HEK293 (cell line): ENCODE measurements around the gene PLBD2.

ENCODE experiments used
- BCL11A ChIP-seq: fragments of 450-650 bp; formaldehyde crosslinking; IDR thresholded peaks from 2 replicates; pipeline ENCODE4 v1.5.1; 2016; ENCODE audit warnings: low read depth, missing biosample characterization, missing genetic modification characterization
- KLF16 ChIP-seq: fragments of 450-650 bp; formaldehyde crosslinking; IDR thresholded peaks from 2 replicates; pipeline ENCODE4 v1.5.1; 2017; ENCODE audit warnings: missing biosample characterization, missing genetic modification characterization
- MZF1 ChIP-seq: fragments of 450-650 bp; formaldehyde crosslinking; IDR thresholded peaks from 2 replicates; pipeline ENCODE4 v1.5.1; 2017; ENCODE audit warnings: missing biosample characterization, missing genetic modification characterization, borderline replicate concordance
- TCF7L2 ChIP-seq: IDR thresholded peaks from 2 replicates; pipeline ENCODE4 v1.6.1; 2011; ENCODE audit warnings: low read depth, mild to moderate bottlenecking, inconsistent platforms, low read length, moderate library complexity, borderline replicate concordance
- YY1 ChIP-seq: fragments of 450-650 bp; formaldehyde crosslinking; IDR thresholded peaks from 2 replicates; pipeline ENCODE4 v1.5.1; 2018; ENCODE audit warnings: missing biosample characterization, missing genetic modification characterization
- ZBTB48 ChIP-seq: fragments of 450-650 bp; formaldehyde crosslinking; IDR thresholded peaks from 2 replicates; pipeline ENCODE4 v1.5.1; 2016; ENCODE audit warnings: missing biosample characterization, missing genetic modification characterization
- ZNF138 ChIP-seq: fragments of 450-650 bp; formaldehyde crosslinking; IDR thresholded peaks from 2 replicates; pipeline ENCODE4 v1.5.1; 2016; ENCODE audit warnings: missing biosample characterization, missing genetic modification characterization, borderline replicate concordance
- ZNF433 ChIP-seq: fragments of 450-650 bp; formaldehyde crosslinking; IDR thresholded peaks from 2 replicates; pipeline ENCODE4 v1.5.1; 2016; ENCODE audit warnings: missing biosample characterization, missing genetic modification characterization, low read depth
- ZNF544 ChIP-seq: fragments of 450-650 bp; formaldehyde crosslinking; IDR thresholded peaks from 2 replicates; pipeline ENCODE4 v1.5.0; 2017; ENCODE audit warnings: missing biosample characterization, missing genetic modification characterization
- TF ChIP-seq, protein P1 (sequence below): fragments of 450-650 bp; formaldehyde crosslinking; IDR thresholded peaks from 2 replicates; pipeline ENCODE4 v1.5.1; 2016; ENCODE audit warnings: missing biosample characterization, missing genetic modification characterization
- TF ChIP-seq, protein P2 (sequence below): fragments of 450-650 bp; formaldehyde crosslinking; IDR thresholded peaks from 2 replicates; pipeline ENCODE4 v1.5.1; 2017; ENCODE audit warnings: missing biosample characterization, missing genetic modification characterization
- TF ChIP-seq, protein P3 (sequence below): fragments of 450-650 bp; formaldehyde crosslinking; IDR thresholded peaks from 2 replicates; pipeline ENCODE4 v1.5.1; 2016; ENCODE audit warnings: missing biosample characterization, missing genetic modification characterization
- TF ChIP-seq, protein P4 (sequence below): sonication (generic); formaldehyde crosslinking; IDR thresholded peaks from 2 replicates; pipeline ENCODE4 v1.8.1; 2022; ENCODE audit warnings: mild to moderate bottlenecking, moderate library complexity, missing genetic modification reagents

DNA sequence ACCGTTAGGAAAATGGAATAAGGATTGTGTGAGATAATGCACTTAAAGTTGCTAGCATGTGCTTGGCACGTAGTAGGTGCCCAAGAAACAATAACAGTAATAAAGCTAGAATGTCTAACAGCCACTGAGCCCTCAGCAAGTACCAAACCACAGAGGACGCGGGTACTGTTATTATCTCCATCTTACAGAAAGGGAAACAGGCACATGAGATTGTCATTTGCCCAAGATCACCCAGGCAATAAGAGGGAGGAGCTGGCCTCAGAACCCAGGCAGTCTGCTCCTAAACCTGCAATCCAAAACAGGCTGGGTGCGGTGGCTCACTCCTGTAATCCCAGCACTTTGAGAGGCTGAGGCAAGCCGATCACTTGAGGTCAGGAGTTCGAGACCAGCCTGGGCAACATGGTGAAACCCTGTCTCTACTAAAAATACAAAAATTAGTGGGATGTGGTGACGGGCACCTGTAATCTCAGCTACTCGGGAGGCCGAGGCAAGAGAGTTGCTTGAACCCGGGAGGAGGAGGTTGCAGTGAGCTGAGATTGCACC is 50.4 kb downstream of the PLBD2 start:
- TF ChIP-seq ZNF138: no peak
- TF ChIP-seq ZNF544 (tag by site-specific recombination): no peak
- TF ChIP-seq, protein P1, sequence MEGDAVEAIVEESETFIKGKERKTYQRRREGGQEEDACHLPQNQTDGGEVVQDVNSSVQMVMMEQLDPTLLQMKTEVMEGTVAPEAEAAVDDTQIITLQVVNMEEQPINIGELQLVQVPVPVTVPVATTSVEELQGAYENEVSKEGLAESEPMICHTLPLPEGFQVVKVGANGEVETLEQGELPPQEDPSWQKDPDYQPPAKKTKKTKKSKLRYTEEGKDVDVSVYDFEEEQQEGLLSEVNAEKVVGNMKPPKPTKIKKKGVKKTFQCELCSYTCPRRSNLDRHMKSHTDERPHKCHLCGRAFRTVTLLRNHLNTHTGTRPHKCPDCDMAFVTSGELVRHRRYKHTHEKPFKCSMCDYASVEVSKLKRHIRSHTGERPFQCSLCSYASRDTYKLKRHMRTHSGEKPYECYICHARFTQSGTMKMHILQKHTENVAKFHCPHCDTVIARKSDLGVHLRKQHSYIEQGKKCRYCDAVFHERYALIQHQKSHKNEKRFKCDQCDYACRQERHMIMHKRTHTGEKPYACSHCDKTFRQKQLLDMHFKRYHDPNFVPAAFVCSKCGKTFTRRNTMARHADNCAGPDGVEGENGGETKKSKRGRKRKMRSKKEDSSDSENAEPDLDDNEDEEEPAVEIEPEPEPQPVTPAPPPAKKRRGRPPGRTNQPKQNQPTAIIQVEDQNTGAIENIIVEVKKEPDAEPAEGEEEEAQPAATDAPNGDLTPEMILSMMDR (tag by site-specific recombination): no peak
- TF ChIP-seq ZBTB48 (tag by site-specific recombination): no peak
- TF ChIP-seq YY1: no peak
- no peak for TF ChIP-seq ZNF433 (tag by site-specific recombination)
- TF ChIP-seq, protein P2, sequence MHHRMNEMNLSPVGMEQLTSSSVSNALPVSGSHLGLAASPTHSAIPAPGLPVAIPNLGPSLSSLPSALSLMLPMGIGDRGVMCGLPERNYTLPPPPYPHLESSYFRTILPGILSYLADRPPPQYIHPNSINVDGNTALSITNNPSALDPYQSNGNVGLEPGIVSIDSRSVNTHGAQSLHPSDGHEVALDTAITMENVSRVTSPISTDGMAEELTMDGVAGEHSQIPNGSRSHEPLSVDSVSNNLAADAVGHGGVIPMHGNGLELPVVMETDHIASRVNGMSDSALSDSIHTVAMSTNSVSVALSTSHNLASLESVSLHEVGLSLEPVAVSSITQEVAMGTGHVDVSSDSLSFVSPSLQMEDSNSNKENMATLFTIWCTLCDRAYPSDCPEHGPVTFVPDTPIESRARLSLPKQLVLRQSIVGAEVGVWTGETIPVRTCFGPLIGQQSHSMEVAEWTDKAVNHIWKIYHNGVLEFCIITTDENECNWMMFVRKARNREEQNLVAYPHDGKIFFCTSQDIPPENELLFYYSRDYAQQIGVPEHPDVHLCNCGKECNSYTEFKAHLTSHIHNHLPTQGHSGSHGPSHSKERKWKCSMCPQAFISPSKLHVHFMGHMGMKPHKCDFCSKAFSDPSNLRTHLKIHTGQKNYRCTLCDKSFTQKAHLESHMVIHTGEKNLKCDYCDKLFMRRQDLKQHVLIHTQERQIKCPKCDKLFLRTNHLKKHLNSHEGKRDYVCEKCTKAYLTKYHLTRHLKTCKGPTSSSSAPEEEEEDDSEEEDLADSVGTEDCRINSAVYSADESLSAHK (tag by site-specific recombination): no peak
- TF ChIP-seq MZF1: no peak
- no peak for TF ChIP-seq TCF7L2
- TF ChIP-seq, protein P3, sequence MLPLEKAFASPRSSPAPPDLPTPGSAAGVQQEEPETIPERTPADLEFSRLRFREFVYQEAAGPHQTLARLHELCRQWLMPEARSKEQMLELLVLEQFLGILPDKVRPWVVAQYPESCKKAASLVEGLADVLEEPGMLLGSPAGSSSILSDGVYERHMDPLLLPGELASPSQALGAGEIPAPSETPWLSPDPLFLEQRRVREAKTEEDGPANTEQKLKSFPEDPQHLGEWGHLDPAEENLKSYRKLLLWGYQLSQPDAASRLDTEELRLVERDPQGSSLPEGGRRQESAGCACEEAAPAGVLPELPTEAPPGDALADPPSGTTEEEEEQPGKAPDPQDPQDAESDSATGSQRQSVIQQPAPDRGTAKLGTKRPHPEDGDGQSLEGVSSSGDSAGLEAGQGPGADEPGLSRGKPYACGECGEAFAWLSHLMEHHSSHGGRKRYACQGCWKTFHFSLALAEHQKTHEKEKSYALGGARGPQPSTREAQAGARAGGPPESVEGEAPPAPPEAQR (tag by site-specific recombination): no peak
- TF ChIP-seq, protein P4, sequence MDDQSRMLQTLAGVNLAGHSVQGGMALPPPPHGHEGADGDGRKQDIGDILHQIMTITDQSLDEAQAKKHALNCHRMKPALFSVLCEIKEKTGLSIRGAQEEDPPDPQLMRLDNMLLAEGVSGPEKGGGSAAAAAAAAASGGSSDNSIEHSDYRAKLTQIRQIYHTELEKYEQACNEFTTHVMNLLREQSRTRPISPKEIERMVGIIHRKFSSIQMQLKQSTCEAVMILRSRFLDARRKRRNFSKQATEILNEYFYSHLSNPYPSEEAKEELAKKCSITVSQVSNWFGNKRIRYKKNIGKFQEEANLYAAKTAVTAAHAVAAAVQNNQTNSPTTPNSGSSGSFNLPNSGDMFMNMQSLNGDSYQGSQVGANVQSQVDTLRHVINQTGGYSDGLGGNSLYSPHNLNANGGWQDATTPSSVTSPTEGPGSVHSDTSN (CRISPR knock-in tag): no peak
- no peak for TF ChIP-seq BCL11A (tag by site-specific recombination)
- no peak for TF ChIP-seq KLF16 (tag by site-specific recombination)
